ENCODE results near the gene MEGF8. TPM values are rescaled to one million over a fixed set of nuclear protein-coding genes. Genes with fewer than 3 reads are reported as not detected.
A peak's percentile ranks its signal among the peaks of the same experiment; 100 is the strongest.

The MEGF8 gene
- total and polyA plus RNA-seq, 9 of the 15 experiments (the other 6 are each of a cell fraction or from before 2014, with no cell fraction given), result 0.28 to 13.1 (median 3.0) TPM

DNA sequence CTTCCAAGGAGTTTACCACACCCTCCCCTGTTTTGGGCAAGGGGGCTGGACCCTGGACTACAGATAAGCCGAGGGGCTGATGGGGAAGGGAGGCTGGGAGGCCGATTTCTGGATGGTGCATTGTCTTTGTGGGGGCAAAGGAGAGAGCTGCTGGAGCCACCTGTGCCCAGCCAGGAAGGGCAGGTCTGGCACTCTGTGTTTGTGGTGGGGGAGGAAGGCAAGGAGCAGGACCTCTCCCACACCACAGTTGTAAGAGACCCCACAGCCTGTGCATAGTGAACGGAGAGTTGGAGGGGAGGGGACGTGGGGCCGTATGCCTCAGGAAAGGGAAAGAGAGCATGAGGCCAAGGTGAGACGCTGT is 39.5 kb upstream of the MEGF8 start:
- Histone ChIP-seq H3K27me3 (ENCODE audit: control insufficient read depth in 2 of 2, insufficient read depth in 2 of 2, low read length in 2 of 2) (no peaks in the 10 kb centered on the region; a peak in 1 of 5 replicates), H4K20me1 (replicated peaks; ENCODE audit: control insufficient read depth, insufficient read depth, low read length) (0 out of 2 replicates have a peak, but pooled peaks cover 8% of the 10 kb centered on the region), H3K9ac (ENCODE audit: insufficient read depth in 1 of 2, low read depth in 2 of 2, low read length in 2 of 2) (peak overlapping the region; percentile 70 to 94; a peak in 3 of 4 replicates), H3K27ac (ENCODE audit: extremely low read depth, low read depth, low read length) (peak overlapping the region; percentile 34; the same call in 1 of the 3 replicates), H2AFZ (ENCODE audit: low read depth, low read length) (no peak overlapping the region), H3K4me1 (replicated peaks in 1 of 2; ENCODE audit: control insufficient read depth in 2 of 2, insufficient read depth in 2 of 2, low read length in 2 of 2) (peaks cover 39 to 80% of the 10 kb centered on the region in 2 experiments), H3K36me3 (ENCODE audit: control insufficient read depth, insufficient read depth, low read length) (peaks cover 44% of the 10 kb centered on the region; the same call in 2 of the 3 replicates), H3K9me1 (ENCODE audit: control insufficient read depth, insufficient read depth, low read length) (no peaks in the 10 kb centered on the region), H3K9me3 (replicated peaks; ENCODE audit: control insufficient read depth, insufficient read depth, low read depth, low read length) (no peaks in the 10 kb centered on the region), H3K4me3 (no peak overlapping the region), H3K4me2 (ENCODE audit: insufficient read depth, low read length) (peak overlapping the region; percentile 83), H3K79me2 (ENCODE audit: control insufficient read depth, insufficient read depth, low read length) (peaks cover 48% of the 10 kb centered on the region)
- CTCF ChIA-PET (ENCODE audit: low intra/inter-chr PET ratio), result no interaction called here
- no peak for DNase-seq (ENCODE audit: extremely low read depth in 1 of 4, low spot score in 3 of 4)
- TF ChIP-seq POLR2B (IDR thresholded peaks at IDR 0.05; ENCODE audit: low read depth, partially characterized antibody) (no peak), IFI16 (CRISPR knock-in tag; IDR thresholded peaks at IDR 0.05) (no peak), ZBTB7A (IDR thresholded peaks at IDR 0.05; ENCODE audit: borderline replicate concordance, control insufficient read depth, low read depth, low read length) (0 out of 2 replicates have a peak, but pooled peaks have one; percentile 3), NFE2 (IDR thresholded peaks at IDR 0.05; ENCODE audit: low read depth) (no peak)
- TF ChIP-seq, protein P1, sequence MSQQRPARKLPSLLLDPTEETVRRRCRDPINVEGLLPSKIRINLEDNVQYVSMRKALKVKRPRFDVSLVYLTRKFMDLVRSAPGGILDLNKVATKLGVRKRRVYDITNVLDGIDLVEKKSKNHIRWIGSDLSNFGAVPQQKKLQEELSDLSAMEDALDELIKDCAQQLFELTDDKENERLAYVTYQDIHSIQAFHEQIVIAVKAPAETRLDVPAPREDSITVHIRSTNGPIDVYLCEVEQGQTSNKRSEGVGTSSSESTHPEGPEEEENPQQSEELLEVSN (IDR thresholded peaks at IDR 0.05; ENCODE audit: borderline replicate concordance in 1 of 2, extremely low read depth in 1 of 2, insufficient read depth in 1 of 2, insufficient read length in 1 of 2, low read depth in 1 of 2, low read length in 1 of 2, poor library complexity in 1 of 2, severe bottlenecking in 1 of 2), result no peak
- WGBS (ENCODE audit: insufficient coverage, low coverage, missing lambda C conversion rate), result 48% methylated on average over 6 of the region's 6 CpGs
- intact Hi-C loops (cut with micrococcal nuclease), result no loop called here
- POLR2A ChIA-PET, result no interaction called here
- ATAC-seq, result no peak
- no TSS peak for BruUV-seq (replicated peaks)
- no peak for FAIRE-seq
- in situ Hi-C loops (cut with MboI), result no loop called here

Data from K562 (cell line).